ENCODE results near the gene THSD7A.

The THSD7A gene

GRCh38 chr7:11701829-11702560 lies 130.0 kb downstream of the THSD7A start:
- DNase-seq, result no peak

- no peak for DNase-seq
These were observed 132.3 kb downstream of the THSD7A start for GRCh38 chr7:11699666-11700065.

GRCh38 chr7:11698384-11698871 lies 133.6 kb downstream of the THSD7A start:
- no peak for DNase-seq

GRCh38 chr7:11690395-11690794 lies 141.6 kb downstream of the THSD7A start:
- no peak for DNase-seq

- no peak for DNase-seq
These were observed 142.9 kb downstream of the THSD7A start for GRCh38 chr7:11689096-11689495.

- DNase-seq, result no peak
These were observed 150.5 kb downstream of the THSD7A start for GRCh38 chr7:11681461-11681860.

- no peak for DNase-seq
These were observed 156.8 kb downstream of the THSD7A start for GRCh38 chr7:11675163-11675562.

- DNase-seq, result no peak
These were observed 163.3 kb downstream of the THSD7A start for GRCh38 chr7:11668727-11669126.

- no peak for DNase-seq
These were observed 164.2 kb downstream of the THSD7A start for GRCh38 chr7:11667810-11668185.

- DNase-seq, result no peak
These were observed 164.8 kb downstream of the THSD7A start for GRCh38 chr7:11667071-11667809.

GRCh38 chr7:11665357-11665756 lies 166.6 kb downstream of the THSD7A start:
- no peak for DNase-seq

GRCh38 chr7:11655642-11656041 lies 176.4 kb downstream of the THSD7A start:
- no peak for DNase-seq

- no peak for DNase-seq
These were observed 176.8 kb downstream of the THSD7A start for GRCh38 chr7:11655163-11655562.

GRCh38 chr7:11650500-11650899 lies 181.5 kb downstream of the THSD7A start:
- no peak for DNase-seq

- no peak for DNase-seq
These were observed 182.0 kb downstream of the THSD7A start for GRCh38 chr7:11650030-11650429.

- no peak for DNase-seq
These were observed 183.0 kb downstream of the THSD7A start for GRCh38 chr7:11648980-11649379.

- DNase-seq, result no peak
These were observed 183.9 kb downstream of the THSD7A start for GRCh38 chr7:11648101-11648500.

GRCh38 chr7:11642841-11643240 lies 189.2 kb downstream of the THSD7A start:
- DNase-seq, result no peak

- DNase-seq, result no peak
These were observed 189.7 kb downstream of the THSD7A start for GRCh38 chr7:11642276-11642675.

GRCh38 chr7:11638011-11638774 lies 193.8 kb downstream of the THSD7A start:
- no peak for DNase-seq

- no peak for DNase-seq
These were observed 195.7 kb downstream of the THSD7A start for GRCh38 chr7:11636274-11636673.

GRCh38 chr7:11633310-11633709 lies 198.7 kb downstream of the THSD7A start:
- no peak for DNase-seq

GRCh38 chr7:11630355-11630754 lies 201.6 kb downstream of the THSD7A start:
- DNase-seq, result no peak

GRCh38 chr7:11625669-11626068 lies 206.3 kb downstream of the THSD7A start:
- no peak for DNase-seq
